Measurements from ENCODE around the gene MPDZ. TPM values are rescaled to one million over a fixed set of nuclear protein-coding genes. Genes with fewer than 3 reads are reported as not detected.

The MPDZ gene
- total and polyA plus RNA-seq, 2 experiments from 2014 or later = 33.0 to 43.1 TPM

DNA sequence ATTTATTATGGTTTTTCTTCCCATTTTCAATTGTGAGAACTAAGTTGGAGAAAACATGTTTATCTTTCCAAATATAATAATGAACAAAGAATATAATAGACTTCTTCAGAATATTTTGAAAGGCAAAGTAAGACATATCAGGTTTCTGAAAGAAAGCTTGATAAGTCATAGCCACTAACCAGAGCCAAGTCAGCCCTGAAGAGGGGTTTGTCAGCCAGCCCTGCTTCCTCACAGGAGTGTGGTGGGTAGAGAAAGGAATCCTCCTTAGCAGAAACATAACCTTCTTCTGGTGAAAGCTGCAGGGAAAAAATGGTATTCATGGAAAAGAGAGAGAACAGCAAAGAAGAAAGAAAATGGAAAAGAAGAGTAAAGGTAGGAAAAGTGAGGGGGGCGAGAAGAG is 93.4 kb downstream of the MPDZ start:
- Histone ChIP-seq H3K79me2 (replicated peaks; ENCODE audit: insufficient read depth) (no peaks in the 10 kb centered on the region), H3F3A (replicated peaks; ENCODE audit: low read depth) (no peaks in the 10 kb centered on the region), H3K36me3 (ENCODE audit: insufficient read depth) (peaks cover 23% of the 10 kb centered on the region; the same call in 1 of the 2 replicates), H3K4me1 (ENCODE audit: insufficient read depth) (no peaks in the 10 kb centered on the region), H2AFZ (no peak overlapping the region), H3K27me3 (ENCODE audit: insufficient read depth) (no peaks in the 10 kb centered on the region), H3K27ac (ENCODE audit: low read depth) (no peak overlapping the region), H4K20me1 (replicated peaks; ENCODE audit: insufficient read depth) (no peaks in the 10 kb centered on the region), H3K9me2 (ENCODE audit: insufficient read depth) (no peaks in the 10 kb centered on the region), H3K4me2 (no peak overlapping the region), H3K4me3 (no peak overlapping the region)
- Mint-ChIP-seq H3K27me3 (ENCODE audit: insufficient read depth, low read depth, poor library complexity) (peaks cover 2% of the 10 kb centered on the region), H3K9me3 (no peaks in the 10 kb centered on the region), H3K27ac (no peak overlapping the region), H3K4me1 (no peaks in the 10 kb centered on the region), H3K4me3 (no peak overlapping the region), H3K36me3 (ENCODE audit: low read depth) (peaks cover 13% of the 10 kb centered on the region; the same call in 2 of the 3 replicates)
- TF ChIP-seq JUNB (IDR thresholded peaks at IDR 0.05; ENCODE audit: unreplicated experiment) = no peak
- TF ChIP-seq, protein P1, sequence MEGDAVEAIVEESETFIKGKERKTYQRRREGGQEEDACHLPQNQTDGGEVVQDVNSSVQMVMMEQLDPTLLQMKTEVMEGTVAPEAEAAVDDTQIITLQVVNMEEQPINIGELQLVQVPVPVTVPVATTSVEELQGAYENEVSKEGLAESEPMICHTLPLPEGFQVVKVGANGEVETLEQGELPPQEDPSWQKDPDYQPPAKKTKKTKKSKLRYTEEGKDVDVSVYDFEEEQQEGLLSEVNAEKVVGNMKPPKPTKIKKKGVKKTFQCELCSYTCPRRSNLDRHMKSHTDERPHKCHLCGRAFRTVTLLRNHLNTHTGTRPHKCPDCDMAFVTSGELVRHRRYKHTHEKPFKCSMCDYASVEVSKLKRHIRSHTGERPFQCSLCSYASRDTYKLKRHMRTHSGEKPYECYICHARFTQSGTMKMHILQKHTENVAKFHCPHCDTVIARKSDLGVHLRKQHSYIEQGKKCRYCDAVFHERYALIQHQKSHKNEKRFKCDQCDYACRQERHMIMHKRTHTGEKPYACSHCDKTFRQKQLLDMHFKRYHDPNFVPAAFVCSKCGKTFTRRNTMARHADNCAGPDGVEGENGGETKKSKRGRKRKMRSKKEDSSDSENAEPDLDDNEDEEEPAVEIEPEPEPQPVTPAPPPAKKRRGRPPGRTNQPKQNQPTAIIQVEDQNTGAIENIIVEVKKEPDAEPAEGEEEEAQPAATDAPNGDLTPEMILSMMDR (conservative IDR thresholded peaks at IDR 0.05; ENCODE audit: low read depth in 2 of 2) = no peak
- DNase-seq (ENCODE audit: low spot score) (no peak), ATAC-seq (no peak)

DNA sequence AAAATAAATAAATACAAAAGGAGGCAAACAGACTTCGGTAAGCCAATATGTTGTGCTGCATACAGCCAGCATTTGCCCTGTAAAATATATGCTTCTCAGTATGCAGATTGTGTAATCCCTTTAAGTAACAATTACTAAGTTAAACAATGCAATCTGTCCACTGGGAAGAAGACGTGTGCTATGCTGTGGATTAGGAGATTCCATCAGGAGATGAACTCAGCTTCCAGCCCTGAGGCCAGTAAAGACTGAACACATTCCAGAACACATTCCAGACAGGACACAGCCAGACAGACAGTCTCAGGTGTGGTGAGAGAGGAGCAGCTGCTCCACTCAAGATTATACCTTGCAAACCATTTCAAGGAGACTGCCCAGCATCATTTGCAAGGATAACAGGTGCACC is 97.8 kb downstream of the MPDZ start:
- no peaks in the 10 kb centered on the region for H3K79me2 ChIP-seq (replicated peaks; ENCODE audit: insufficient read depth)
- H3K36me3 ChIP-seq (ENCODE audit: insufficient read depth) = peaks cover 19% of the 10 kb centered on the region; the same call in 1 of the 2 replicates
- peaks cover 2% of the 10 kb centered on the region for H3K27me3 Mint-ChIP-seq (ENCODE audit: insufficient read depth, low read depth, poor library complexity)
- H4K20me1 ChIP-seq (replicated peaks; ENCODE audit: insufficient read depth) = no peaks in the 10 kb centered on the region
- no peaks in the 10 kb centered on the region for H3F3A ChIP-seq (replicated peaks; ENCODE audit: low read depth)
- H3K4me3 ChIP-seq = no peak overlapping the region
- no peak overlapping the region for H3K27ac Mint-ChIP-seq
- peak; percentile 9 for DNase-seq (ENCODE audit: low spot score)
- no peaks in the 10 kb centered on the region for H3K9me3 Mint-ChIP-seq
- H3K27me3 ChIP-seq (ENCODE audit: insufficient read depth) = no peaks in the 10 kb centered on the region
- no peaks in the 10 kb centered on the region for H3K4me1 Mint-ChIP-seq
- H2AFZ ChIP-seq = no peak overlapping the region
- no peak overlapping the region for H3K4me3 Mint-ChIP-seq
- H3K9me2 ChIP-seq (ENCODE audit: insufficient read depth) = no peaks in the 10 kb centered on the region
- H3K4me2 ChIP-seq = no peak overlapping the region
- peaks cover 8% of the 10 kb centered on the region; the same call in 1 of the 3 replicates for H3K36me3 Mint-ChIP-seq (ENCODE audit: low read depth)
- no peak for ATAC-seq
- H3K27ac ChIP-seq (ENCODE audit: low read depth) = 0 out of 2 replicates have a peak overlapping the region, but pooled peaks have one; percentile 13
- no peaks in the 10 kb centered on the region for H3K4me1 ChIP-seq (ENCODE audit: insufficient read depth)
- TF ChIP-seq, protein P2, sequence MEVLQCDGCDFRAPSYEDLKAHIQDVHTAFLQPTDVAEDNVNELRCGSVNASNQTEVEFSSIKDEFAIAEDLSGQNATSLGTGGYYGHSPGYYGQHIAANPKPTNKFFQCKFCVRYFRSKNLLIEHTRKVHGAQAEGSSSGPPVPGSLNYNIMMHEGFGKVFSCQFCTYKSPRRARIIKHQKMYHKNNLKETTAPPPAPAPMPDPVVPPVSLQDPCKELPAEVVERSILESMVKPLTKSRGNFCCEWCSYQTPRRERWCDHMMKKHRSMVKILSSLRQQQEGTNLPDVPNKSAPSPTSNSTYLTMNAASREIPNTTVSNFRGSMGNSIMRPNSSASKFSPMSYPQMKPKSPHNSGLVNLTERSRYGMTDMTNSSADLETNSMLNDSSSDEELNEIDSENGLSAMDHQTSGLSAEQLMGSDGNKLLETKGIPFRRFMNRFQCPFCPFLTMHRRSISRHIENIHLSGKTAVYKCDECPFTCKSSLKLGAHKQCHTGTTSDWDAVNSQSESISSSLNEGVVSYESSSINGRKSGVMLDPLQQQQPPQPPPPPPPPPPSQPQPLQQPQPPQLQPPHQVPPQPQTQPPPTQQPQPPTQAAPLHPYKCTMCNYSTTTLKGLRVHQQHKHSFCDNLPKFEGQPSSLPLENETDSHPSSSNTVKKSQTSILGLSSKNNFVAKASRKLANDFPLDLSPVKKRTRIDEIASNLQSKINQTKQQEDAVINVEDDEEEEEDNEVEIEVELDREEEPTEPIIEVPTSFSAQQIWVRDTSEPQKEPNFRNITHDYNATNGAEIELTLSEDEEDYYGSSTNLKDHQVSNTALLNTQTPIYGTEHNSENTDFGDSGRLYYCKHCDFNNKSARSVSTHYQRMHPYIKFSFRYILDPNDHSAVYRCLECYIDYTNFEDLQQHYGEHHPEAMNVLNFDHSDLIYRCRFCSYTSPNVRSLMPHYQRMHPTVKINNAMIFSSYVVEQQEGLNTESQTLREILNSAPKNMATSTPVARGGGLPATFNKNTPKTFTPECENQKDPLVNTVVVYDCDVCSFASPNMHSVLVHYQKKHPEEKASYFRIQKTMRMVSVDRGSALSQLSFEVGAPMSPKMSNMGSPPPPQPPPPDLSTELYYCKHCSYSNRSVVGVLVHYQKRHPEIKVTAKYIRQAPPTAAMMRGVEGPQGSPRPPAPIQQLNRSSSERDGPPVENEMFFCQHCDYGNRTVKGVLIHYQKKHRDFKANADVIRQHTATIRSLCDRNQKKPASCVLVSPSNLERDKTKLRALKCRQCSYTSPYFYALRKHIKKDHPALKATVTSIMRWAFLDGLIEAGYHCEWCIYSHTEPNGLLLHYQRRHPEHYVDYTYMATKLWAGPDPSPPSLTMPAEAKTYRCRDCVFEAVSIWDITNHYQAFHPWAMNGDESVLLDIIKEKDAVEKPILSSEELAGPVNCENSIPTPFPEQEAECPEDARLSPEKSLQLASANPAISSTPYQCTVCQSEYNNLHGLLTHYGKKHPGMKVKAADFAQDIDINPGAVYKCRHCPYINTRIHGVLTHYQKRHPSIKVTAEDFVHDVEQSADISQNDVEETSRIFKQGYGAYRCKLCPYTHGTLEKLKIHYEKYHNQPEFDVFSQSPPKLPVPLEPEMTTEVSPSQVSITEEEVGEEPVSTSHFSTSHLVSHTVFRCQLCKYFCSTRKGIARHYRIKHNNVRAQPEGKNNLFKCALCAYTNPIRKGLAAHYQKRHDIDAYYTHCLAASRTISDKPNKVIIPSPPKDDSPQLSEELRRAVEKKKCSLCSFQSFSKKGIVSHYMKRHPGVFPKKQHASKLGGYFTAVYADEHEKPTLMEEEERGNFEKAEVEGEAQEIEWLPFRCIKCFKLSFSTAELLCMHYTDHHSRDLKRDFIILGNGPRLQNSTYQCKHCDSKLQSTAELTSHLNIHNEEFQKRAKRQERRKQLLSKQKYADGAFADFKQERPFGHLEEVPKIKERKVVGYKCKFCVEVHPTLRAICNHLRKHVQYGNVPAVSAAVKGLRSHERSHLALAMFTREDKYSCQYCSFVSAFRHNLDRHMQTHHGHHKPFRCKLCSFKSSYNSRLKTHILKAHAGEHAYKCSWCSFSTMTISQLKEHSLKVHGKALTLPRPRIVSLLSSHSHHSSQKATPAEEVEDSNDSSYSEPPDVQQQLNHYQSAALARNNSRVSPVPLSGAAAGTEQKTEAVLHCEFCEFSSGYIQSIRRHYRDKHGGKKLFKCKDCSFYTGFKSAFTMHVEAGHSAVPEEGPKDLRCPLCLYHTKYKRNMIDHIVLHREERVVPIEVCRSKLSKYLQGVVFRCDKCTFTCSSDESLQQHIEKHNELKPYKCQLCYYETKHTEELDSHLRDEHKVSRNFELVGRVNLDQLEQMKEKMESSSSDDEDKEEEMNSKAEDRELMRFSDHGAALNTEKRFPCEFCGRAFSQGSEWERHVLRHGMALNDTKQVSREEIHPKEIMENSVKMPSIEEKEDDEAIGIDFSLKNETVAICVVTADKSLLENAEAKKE (CRISPR knock-in tag; IDR thresholded peaks at IDR 0.05) = no peak
- TF ChIP-seq, protein P3, sequence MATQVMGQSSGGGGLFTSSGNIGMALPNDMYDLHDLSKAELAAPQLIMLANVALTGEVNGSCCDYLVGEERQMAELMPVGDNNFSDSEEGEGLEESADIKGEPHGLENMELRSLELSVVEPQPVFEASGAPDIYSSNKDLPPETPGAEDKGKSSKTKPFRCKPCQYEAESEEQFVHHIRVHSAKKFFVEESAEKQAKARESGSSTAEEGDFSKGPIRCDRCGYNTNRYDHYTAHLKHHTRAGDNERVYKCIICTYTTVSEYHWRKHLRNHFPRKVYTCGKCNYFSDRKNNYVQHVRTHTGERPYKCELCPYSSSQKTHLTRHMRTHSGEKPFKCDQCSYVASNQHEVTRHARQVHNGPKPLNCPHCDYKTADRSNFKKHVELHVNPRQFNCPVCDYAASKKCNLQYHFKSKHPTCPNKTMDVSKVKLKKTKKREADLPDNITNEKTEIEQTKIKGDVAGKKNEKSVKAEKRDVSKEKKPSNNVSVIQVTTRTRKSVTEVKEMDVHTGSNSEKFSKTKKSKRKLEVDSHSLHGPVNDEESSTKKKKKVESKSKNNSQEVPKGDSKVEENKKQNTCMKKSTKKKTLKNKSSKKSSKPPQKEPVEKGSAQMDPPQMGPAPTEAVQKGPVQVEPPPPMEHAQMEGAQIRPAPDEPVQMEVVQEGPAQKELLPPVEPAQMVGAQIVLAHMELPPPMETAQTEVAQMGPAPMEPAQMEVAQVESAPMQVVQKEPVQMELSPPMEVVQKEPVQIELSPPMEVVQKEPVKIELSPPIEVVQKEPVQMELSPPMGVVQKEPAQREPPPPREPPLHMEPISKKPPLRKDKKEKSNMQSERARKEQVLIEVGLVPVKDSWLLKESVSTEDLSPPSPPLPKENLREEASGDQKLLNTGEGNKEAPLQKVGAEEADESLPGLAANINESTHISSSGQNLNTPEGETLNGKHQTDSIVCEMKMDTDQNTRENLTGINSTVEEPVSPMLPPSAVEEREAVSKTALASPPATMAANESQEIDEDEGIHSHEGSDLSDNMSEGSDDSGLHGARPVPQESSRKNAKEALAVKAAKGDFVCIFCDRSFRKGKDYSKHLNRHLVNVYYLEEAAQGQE (IDR thresholded peaks at IDR 0.05; ENCODE audit: unreplicated experiment) = no peak
- TF ChIP-seq JUNB (IDR thresholded peaks at IDR 0.05; ENCODE audit: unreplicated experiment) (no peak), EZH2 (IDR thresholded peaks at IDR 0.05; ENCODE audit: low read depth, unreplicated experiment) (no peak), NANOG (IDR thresholded peaks at IDR 0.05; ENCODE audit: borderline replicate concordance) (no peak), ZNF114 (CRISPR knock-in tag; IDR thresholded peaks at IDR 0.05) (no peak)
- TF ChIP-seq, protein P1 (conservative IDR thresholded peaks at IDR 0.05; ENCODE audit: low read depth in 2 of 2) = no peak

All from GM23338 (cell line).